MV-4-11 (cell line): ENCODE measurements around the gene RAB1B.
"Not testable (repeated sequence)": the region's sequence is repeated elsewhere in the genome, so short reads cannot be mapped to it uniquely, and the experiment has no call there.

Experiments
- DNase-seq: peaks from one replicate; lab custom pipeline; 2025; lab: John Stamatoyannopoulos, UW

The RAB1B gene

DNA sequence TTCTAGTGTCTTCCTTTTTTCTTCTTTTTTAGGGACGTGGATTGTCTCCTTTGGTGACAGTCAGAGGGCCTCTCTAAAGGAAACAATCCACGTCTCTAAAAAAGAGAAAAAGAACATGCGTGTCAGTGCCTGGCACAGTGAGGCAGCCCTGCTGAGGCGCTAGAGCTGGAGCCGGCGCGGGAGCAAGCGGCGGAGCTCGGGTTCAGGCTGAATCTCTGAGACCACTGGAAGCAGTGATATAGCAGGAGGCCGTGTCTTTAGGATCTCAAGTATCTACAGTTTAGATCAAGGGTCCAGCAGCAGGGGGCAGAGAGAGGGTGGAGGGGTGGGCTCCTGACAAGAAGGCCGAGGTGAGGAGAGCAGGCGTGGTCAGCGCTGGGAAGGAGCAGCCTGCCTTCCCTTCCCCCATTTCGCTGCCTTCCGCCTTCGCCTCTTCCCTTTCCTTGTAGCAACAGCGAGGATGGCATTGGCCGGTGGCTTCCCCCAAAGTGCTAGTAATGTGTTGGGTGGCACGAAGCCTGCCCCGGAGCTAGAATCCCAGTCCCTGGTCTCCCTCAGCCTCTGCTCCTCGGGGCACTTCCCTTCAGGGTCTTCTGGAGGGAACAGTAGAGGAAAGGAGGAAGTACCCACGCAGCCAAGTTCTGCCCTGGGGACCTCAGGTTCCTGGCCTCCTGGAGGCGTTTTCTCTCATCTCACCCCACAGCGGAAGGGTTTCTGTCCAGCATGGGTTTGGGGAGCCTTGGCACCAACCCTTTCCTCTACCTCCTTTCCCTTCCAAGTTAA, 28.2 kb upstream of the RAB1B start:
- DNase-seq: no peak

DNA sequence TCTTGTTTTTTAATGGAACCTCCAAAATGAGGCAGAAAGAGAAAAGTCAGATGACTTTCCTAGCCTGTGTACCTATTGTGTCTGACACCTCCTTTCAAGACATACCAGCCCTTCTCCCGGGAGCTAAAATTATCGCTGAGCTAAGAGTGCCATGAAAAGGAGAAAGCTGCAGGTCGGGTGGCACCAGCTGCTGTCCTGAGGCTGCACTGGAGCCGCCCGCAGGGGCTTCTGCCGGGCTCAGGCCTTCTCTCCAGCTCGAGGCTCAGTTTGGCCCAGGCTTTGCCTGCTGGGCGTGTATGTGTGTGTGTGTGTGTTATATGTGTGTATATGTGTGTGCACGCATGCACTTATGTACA, 27.7 kb upstream of the RAB1B start:
- no peak for DNase-seq

DNA sequence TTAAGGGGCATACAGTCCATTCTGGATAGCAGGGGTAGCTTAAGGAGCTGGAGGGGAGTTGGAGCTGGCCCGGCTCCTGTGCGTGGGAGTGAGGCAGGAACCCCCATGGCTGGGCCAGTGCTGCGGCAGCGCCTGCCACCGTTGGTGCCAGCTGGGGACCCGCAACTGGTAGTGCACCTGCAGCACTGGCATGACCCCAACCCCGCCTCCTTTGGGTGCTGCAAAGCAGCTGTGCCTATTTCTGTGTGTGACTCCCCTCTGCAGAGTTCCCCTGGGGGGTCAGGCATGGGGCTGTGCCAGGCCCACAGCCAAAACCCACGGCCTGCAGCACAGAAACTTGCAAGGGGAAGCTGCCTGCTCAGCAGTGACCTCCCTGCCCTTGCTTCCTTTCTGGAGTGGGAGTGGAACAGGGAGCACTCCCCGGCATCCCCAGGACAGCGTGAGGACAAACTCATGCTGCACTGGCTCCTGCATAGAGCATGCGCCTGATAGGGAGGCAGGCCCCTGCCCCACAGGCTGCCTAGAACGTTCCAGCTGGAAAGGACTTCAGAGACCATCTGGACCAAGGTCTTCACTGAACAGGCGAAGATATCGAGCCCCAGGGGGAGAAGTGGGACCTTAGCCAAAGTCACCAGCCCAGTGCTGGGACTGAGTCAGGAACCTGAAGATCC, 26.2 kb upstream of the RAB1B start:
- peak; percentile 26 for DNase-seq

DNA sequence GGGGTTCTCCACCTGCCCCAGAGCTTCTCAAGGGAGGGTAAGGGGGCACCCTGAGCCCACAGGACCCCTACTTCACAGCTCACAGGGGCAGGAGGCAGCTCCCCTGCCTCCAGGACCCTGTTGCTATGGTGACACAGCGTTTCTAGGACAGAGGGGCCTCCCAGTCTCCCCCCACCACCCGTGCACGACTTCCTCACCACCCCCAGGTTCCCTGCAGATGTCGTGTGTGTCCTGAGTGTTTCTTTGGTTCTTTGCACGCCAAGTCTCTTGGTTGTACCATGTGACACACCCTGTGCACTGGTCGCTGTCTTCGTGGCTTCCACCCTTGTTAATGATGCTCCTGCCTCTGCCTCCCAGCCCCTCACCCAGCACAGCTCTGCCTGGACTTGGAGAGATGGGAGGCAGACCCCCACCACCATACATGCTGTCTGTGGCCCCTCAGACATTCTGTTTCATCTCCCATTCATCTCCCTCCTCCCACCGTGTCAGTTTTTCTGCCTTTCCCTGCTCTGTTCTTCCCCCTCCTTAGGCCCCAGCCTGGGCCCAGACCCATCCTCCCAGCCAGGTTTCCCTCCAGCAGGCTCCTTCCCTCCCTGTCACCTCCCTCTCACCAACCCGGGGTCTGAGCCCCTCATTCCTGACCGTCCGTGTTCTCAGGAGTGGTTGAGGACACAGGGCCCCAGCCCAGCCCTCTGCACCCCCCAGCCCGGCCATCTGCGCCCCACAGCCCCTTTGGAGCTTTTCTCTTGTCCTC, 24.5 kb upstream of the RAB1B start:
- no peak for DNase-seq

DNA sequence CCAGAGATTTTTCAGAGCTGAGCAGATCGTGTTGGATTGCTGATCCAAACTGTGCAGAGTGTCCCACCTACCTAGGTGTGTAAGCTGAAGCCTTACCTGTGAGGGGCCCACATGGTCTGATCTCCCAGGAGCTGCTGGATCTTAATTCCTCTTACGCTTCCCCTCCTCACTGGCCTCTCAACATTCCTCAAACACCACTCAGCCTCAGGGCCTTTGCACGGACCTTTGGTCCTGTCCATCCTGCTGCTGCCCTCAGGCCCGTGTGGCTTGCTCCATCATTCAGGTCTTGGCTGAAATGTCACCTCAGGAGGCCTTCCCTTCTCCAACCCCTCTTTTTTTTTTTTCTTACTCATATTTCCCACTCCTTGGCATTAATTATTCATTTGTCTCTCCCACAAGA, 21.1 kb upstream of the RAB1B start:
- DNase-seq: no peak

DNA sequence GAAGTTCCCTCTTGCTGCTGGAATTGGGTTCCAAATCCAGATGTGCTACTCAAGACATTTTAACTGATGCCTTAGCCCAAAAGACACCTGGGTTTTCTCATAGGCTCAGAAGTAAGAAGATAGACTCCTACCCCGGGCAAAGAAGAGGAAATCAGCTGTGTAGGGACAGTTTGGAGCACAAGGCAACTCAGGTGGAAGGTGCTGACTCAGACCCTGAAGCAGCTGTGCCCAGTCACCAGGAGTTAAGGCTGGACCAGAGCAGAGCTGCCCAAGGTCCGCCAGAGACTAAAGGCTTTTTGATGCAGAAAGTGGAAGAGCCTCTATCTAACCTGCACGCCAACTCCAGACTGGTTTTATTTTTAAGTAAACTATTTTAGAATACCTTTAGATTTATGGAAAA, 20.6 kb upstream of the RAB1B start:
- no peak for DNase-seq

DNA sequence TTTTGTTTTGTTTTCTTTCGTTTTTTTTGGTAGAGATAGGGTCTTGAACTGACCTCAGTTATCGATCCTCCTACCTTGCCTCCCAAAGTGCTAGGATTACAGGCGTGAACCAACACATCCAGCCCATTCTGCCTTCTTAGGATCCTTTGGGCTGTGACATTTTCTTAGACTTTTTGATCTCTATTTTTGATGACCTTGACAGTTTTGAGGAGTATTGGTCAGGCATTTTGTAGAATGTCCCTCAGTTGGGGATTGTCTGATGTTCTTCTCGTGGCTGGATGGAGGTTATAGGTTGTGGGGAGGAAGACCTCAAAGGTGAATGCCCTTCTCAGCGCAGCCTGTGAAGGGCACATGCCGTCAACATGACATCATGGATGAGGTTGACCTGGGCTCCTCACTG, 19.5 kb upstream of the RAB1B start:
- DNase-seq: no peak

DNA sequence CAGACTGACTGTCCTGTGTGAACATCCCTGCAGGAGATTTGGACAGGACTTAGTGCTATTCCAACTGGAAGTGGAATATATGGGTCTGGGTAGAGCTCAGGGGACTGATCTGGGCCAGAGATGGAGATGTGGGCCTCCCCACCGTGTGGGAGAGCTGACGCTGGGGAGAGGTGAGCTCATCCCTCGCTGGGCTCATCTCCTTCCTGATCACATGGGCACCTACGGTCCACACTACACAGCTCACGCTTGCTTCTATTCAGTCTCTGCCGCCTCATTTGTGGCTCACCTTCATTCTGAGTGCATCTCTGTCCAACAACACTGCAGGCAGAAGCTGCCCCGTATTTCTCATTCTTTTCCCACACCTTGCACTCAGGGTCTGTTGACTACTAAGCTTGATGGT, 16.6 kb upstream of the RAB1B start:
- DNase-seq: no peak

DNA sequence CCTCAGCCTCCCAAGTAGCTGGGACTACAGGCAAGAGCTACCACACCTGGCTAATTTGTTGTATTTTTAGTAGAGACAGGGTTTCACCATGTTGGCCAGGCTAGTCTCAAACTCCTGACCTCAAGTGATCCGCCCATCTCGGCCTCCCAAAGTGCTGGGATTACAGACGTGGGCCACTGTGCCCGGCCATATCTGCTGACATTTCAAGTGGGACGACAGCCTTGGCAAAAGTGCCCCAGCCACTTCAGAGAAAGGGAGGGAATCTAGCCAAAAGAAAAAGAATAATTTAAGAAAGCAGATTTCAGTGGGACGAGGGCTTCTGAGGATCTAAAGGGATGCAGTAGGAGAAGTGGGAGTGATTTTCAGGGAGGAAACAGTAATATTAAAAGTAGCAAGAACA, 15.4 kb upstream of the RAB1B start:
- DNase-seq: not testable (repeated sequence)

DNA sequence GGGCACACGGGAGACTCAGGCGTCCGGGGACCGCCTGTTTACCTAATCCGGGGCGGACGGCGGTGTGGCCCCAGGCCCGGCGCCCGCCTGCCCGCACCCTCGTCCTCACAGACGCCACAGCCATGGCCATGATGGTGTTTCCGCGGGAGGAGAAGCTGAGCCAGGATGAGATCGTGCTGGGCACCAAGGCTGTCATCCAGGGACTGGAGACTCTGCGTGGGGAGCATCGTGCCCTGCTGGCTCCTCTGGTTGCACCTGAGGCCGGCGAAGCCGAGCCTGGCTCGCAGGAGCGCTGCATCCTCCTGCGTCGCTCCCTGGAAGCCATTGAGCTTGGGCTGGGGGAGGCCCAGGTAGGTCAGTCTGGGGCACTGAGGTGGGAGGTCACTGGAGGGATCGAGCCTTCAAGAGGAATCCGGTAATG, 10.0 kb upstream of the RAB1B start:
- no peak for DNase-seq

DNA sequence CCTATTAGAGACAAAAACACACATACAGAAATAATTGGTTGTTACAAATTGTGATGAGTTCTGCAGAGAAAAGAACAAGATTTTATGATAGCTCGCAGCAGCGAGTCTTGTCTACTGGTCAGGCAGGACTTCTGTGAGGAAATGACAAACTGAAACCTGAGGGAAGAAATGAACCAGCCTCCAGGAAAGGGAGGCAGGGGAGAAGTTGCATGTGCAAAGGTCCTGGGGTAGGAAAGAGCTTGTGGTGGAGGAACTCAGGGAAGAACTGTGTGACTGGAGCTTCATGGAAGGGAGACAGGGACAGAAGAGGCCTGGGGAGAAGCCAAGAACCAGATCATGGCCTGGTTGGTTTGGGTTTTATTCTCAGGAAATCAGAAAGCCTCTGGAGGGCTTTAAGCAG, 9.2 kb upstream of the RAB1B start:
- DNase-seq: no peak

DNA sequence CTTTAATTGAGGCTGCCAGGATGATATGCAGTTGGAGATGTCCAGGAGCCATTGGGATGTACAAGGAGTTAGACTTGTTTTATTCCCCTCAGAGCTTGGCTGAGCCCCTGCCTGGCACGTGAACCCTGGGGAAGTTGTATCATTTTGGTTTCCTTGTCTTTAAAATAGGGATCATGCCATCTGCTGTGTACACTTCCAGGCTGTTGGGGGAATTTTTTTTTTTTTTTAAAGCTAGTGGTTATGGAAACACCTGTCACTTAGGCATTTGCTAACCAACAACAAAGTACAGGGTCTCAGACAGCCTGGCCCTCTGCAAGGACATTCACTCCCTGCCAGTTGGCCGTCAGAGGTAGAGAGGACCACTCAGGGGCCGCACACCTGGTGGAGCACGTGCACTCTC, 8.5 kb upstream of the RAB1B start:
- DNase-seq: no peak

DNA sequence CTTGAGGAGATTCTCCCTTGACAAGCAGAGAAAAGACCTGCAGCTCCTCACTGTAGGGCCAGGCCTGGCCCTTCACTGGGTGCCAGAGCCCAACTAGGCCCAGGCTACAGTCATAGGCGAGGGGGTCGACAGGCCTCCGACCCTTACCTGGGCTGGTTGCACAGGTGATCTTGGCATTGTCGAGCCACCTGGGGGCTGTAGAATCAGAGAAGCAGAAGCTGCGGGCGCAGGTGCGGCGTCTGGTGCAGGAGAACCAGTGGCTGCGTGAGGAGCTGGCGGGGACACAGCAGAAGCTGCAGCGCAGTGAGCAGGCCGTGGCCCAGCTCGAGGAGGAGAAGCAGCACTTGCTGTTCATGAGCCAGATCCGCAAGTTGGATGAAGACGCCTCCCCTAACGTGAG, 6.9 kb upstream of the RAB1B start:
- no peak for DNase-seq

DNA sequence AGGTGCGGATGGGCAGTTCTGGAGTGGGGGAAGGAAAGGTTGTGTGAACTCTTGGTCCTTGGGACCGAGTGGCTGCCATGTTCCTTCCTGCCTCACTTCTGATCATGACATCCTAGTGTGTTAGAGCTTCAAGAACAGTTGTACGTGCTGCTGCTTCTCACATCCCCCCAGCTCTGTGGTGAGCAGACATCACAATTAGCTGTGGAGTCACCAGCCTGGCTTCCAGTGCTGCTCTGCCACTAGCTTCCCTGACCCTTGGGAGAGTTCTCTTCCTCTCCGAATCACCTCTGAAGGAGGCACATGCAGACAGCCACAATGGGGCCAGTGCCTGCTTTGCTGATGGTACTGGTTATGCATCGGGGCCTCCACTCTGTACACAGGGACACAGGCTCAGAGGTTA, 6.2 kb upstream of the RAB1B start:
- DNase-seq: no peak

DNA sequence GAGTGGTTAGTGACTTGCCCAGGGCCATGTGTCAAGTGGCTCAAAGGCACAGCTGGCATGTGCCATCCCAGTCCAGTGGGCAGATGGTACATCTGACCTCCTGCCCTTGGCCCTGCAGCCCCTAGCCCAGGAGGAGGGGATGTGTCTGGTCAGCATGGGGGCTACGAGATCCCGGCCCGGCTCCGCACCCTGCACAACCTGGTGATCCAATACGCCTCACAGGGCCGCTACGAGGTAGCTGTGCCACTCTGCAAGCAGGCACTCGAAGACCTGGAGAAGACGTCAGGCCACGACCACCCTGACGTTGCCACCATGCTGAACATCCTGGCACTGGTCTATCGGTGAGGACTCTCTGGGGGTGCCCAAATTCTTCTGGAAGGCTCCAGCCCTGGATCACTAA, 5.7 kb upstream of the RAB1B start:
- DNase-seq: no peak

DNA sequence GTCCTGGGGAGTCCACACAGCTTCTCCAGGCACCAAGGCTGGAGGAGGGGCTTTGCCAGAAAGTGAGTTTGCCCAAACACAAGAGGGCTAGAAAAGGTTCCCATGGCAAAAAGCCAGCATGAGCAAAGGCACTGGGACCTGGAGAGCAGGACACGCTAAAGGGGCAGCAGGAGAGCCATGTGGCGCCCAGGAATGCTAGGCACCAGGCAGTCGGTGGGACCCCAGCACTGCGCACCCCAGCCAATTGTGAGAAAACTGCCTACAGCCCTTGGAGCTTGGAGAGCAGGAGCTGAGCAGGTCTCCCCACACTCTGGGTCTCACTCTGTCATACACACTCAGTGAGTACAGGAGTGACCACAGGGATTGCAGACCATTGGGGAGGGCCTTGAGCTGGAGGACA, 5.2 kb upstream of the RAB1B start:
- DNase-seq: no peak

DNA sequence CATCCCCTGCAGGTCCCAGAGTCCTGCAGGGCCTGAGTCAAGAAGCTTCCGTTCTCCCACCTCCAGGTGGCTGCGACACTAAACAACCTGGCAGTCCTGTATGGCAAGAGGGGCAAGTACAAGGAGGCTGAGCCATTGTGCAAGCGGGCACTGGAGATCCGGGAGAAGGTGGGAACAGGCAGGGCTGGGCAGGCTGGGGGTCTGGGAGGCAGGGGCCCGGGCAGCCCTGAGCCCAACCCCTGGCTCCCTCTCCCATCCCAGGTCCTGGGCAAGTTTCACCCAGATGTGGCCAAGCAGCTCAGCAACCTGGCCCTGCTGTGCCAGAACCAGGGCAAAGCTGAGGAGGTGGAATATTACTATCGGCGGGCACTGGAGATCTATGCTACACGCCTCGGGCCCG, 4.7 kb upstream of the RAB1B start:
- no peak for DNase-seq

DNA sequence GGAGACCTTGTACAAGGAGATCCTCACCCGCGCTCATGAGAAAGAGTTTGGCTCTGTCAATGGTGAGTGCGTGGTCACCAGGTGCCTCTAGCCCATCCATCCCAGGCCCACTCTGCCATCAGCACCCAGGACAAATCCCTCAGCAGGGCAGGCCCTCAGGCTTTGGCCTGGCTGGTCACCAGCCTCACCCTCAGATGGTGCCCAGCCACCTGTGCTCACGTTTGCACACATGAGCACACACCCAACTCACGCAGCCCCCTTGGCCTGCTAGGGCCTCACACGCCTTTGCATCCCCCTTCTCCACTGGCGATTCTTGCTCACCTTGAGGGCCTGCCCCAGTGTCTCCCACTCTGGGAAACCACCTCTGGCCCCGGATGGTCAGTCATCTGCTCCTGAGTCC, 4.1 kb upstream of the RAB1B start:
- no peak for DNase-seq

DNA sequence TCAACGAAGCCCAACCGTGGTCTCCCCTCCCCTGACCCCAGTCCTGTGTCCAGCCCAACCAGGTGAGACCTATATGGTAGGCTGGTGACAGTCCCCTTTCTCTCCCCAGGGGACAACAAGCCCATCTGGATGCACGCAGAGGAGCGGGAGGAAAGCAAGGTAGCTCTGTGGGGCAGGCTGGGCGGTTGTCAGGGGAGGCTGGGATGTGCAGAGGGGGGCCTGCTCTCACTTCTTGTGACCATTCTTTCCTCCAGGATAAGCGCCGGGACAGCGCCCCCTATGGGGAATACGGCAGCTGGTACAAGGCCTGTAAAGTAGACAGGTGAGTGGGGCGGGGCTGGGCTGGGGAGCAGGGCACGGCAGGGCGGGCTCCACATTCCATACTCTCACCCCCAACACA, 3.5 kb upstream of the RAB1B start:
- DNase-seq: no peak

DNA sequence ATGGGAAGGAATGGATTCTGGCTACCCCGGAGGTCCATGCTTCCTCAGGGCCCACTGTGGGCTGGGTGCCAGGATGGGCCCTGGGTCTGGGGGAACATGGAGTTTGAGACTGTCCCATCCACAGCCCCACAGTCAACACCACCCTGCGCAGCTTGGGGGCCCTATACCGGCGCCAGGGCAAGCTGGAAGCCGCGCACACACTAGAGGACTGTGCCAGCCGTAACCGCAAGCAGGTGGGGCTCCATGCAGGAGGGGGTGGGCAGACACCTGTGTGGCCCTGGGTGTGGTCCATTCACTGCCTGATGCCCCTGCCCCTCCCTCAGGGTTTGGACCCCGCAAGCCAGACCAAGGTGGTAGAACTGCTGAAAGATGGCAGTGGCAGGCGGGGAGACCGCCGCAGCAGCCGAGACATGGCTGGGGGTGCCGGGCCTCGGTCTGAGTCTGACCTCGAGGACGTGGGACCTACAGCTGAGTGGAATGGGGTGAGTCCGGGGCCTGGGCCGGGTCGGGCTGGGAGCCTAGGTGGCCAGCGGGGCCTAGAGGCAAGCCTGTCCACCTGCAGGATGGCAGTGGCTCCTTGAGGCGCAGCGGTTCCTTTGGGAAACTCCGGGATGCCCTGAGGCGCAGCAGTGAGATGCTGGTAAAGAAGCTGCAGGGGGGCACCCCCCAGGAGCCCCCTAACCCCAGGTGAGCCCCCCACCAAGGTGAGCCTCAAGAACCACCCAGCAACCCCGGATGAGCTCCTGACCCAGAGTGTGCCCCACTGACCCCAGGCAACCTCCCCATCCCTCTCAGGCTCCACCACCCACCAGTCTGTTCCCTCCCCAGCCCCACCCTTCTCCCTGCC, 2.7 kb upstream of the RAB1B start:
- DNase-seq: no peak

DNA sequence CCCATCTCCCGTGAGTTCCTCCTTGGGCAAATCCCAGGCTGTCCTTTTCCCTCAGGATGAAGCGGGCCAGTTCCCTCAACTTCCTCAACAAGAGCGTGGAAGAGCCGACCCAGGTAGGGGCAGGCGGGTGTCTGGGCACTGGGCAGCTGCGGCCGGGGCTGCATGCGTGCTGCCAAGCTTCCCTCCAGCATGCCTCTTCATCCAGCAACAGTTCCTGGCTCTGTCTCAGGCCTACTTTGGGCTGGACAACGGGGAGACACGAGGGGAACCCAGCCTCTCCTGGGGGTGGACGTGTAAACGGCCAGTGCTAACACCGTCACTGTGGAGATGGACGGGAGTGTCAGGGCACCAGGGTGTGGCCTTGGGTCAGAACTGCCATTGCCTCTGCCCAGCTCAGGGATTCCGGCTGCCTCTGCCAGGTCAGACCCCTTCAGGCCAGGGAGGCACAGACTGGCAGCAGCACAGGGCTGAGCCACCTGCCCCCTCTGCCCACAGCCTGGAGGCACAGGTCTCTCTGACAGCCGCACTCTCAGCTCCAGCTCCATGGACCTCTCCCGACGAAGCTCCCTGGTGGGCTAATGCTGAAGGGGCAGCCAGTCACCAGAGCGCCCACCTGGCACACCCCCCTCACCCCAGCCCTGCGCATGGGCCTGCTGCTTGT, 1.9 kb upstream of the RAB1B start:
- DNase-seq: no peak

DNA sequence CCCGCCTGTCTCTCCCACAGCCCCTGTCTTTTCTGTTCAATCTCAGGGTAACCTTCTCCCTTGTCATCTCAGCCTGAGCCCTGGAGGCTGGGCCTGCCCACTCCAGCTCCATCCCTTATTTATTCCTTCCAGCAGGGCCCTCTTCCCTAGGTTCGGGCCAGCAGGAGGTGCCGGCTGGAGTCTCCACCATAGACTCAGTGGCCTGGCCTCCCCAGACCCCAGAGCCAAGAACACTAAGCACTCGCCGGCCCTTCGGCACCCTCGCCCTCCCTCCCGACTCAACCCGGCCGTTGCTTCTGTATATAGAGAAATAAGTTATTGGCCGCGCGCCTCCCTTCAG, 1.4 kb upstream of the RAB1B start:
- DNase-seq: no peak
